HT1080 (cell line): ENCODE data around the gene CDH24. TPM values are rescaled to one million over a fixed set of nuclear protein-coding genes. Genes with fewer than 3 reads are reported as not detected.

Experiments used
- DNase-seq: peaks from one replicate; pipeline ENCODE4 v3.0.0-alpha.2; 2015; ENCODE audit warnings: low read depth
- polyA plus RNA-seq, 2 experiments: library from polyadenylated mRNA; depleted of rRNA; stranded (reverse); fragments of >200 nt; gene quantifications; 2 replicates each; pipeline ENCODE4 v1.2.3, GENCODE V29; 2015
- total RNA-seq: library from RNA; depleted of rRNA; stranded (reverse); fragments of >200 nt; shearing (Covaris generic); gene quantifications from 2 replicates; pipeline ENCODE4 v1.2.3, GENCODE V29; 2014; rRNA removed

CDH24 gene
- total RNA-seq: 15.3 and 18.2 TPM in 2 replicates
- polyA plus RNA-seq (2015; cell fraction: cytosol; rRNA removed): 14.5 and 15.4 TPM in 2 replicates
- 63.9 and 67.3 TPM in 2 replicates for polyA plus RNA-seq (2015; cell fraction: nucleus; rRNA removed)

DNA sequence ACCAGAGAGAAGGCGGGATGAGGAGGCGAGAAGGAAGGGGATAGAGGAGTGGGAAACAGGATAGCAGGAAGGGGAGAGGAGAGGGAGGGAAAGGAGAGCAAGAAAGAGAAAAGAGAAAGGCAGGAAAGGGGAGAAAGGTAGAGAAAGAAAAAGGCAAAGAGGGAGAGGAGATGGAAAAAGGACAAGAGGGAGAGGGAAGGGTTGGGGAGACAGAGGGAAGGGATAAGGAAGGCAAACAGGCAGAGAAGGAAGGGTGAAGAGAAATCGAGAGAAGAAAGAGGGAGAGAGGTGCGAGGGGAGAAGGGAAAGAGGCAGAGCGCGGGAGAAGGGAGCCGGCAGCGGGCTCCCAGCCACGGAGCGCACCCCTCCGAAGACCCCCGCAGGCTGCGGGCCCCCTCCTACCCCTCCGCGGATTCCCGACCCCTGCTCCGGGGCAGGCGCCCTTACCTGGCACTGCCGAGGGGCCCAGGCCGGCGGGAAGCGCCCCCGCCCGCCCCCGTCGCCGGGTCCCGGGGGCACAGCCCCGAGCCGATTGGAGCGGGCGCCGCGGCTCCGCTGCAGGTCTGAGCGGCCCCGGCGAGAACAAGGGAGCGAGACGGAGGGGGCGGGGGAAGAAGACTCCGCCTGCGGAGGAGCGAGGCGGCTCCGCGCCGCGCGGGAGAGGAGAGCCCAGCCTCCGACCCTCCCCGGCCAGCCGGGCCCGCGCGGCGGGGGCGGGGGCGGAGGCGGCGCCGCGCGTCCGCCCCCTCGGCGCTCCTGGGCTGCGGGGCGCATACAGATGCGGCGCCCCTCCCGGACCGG is at the start of gene CDH24:
CDH24 (minus strand) TSS at position 565 of the 801 bp plus-strand sequence. CDS start 1,787 bp downstream, outside the sequence.
- peak; percentile 59 for DNase-seq

DNA sequence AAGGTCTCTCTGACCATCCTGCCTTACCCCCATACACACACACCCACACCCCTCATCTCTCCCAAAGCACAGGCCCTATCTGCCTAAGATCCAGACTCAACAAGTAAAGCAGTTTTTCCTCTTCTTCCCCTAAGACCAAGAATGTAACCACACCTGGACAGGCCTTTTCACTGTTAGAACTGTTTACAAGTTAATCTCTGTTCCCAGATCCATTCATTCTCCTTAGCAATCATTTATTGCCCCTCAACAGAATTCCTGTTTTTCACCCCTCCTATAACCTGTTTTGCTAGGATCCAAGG is 49.4 kb upstream of the CDH24 start:
- DNase-seq: no peak

GRCh38 chr14:23105348-23105824 is 48.1 kb upstream of the CDH24 start:
- no peak for DNase-seq

- no peak for DNase-seq
Measured at GRCh38 chr14:23104591-23105347, 47.4 kb upstream of the CDH24 start, which contains the start of gene CIROP. Gene CIROP (minus strand): TSS chr14:23104989. CDS start chr14:23104920, 69 bp downstream.

DNA sequence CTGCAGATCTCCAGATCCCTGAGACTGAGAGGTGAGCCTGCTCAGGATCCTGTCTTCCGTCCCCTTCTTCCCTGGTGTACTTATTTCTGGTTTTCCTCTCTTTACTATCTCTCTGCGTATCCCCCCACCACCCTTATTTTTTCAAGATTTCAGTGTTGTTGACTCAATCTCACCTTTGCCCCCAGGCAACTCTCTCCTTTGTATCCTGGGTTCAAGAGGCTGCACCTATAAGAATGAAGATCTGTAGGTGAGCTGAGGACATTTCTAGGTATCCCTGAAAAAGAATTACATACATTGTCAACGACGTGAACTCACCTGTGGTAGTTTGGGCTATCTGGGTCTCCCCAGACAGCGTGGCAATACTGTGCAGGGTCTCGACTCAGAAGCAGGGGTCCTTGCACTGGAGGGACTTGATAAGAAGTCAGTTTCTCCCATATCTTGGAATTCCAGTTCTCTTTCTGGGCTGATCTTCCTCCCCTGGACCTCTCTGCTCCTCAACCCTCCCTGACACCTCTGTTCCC is 46.8 kb upstream of the CDH24 start:
- no peak for DNase-seq

DNA sequence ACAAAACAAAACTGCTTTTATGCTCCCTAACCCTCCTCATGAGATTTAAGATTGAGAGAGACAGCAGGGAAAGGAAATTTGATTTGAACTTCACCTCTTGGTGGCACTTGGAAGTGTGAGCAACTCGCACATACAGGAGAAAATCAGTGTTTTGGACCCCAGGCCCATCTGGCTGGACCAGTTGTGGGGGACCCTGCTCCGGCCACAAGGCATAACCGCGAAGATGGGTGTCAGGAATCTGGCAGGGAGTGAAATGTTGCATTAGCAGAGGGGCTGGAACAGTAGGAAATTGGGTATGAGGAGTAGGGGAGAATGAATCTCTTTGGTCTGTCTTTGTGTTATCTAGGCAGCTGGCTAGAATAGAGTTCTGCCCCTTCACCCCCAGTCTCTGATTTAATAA is 46.3 kb upstream of the CDH24 start:
- DNase-seq: no peak

GRCh38 chr14:23102801-23103200 is 45.5 kb upstream of the CDH24 start:
- DNase-seq: no peak

- DNase-seq: no peak
Measured at GRCh38 chr14:23101986-23102625, 44.8 kb upstream of the CDH24 start.

DNA sequence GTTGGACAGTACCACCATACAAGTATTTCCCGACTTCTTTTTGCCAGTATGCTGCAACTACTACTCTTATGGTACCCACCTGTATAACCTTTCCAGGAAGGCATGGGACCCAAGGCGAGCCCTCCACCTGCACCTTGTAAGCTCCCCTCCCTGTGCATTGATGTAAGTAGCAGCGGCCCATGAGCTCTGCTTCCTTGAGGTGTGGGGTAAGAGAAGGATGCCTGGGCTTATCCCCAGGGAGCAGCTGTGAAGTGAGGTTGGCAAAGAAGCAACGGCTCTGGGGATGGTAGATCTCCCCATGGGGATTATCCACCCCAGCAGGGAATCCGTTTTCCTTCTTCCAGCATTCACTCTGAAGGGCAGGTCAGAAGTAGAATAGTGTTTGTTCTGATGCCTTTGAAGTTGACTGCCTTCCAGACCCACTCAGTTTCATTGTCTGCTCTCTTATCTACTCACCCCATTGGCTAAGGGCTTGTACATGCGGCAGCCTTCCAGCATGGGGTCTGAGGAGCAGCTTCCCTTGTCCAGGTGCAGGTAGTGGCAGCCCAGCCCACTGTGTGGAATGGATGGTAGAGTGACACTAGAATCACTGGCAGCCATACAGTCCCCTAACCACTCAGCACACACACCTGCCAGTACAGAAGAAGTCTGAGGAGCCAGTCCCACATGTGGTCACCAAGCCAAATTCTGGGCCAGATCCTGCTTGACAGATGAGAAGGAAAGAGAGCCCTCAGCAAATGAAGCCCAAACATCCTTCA is 44.1 kb upstream of the CDH24 start:
- no peak for DNase-seq

GRCh38 chr14:23099212-23099861 is 42.0 kb upstream of the CDH24 start:
- no peak for DNase-seq

GRCh38 chr14:23097786-23098185 is 40.5 kb upstream of the CDH24 start:
- no peak for DNase-seq

- DNase-seq: peak; percentile 99
Measured at GRCh38 chr14:23095196-23096108, 38.1 kb upstream of the CDH24 start, which contains the start of gene C14orf119. Gene C14orf119 (plus strand): TSS chr14:23095505. CDS start chr14:23097659, 2,154 bp downstream.

DNA sequence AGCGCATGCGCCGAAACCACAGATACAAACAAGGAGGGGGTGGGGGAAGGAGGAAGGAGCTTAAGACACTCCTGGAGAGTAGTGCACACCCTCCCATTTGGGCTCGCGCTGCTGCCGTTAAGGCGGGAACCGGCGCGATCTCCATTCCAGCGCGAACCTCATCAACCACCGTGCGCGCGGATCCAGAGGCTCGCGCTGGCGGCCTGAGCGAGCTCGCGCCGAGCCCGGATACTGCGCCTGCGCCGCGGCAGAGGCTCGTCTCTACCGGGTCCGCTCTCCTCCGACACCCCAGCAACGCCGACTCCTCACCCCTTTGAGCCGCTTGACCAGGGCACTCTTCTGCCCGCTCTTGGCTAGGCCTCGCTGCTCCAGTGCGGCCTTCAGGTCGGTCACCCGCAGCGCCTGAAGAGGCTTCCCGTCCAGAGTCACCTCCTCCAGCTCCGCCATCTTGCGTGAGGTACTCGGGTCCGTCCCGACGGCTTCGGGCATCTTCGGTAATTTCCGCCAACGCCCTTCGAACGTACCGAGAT is 37.4 kb upstream of the CDH24 start, which contains the start of gene ACIN1:
ACIN1 (minus strand) TSS at position 471 of the 530 bp plus-strand sequence; CDS start at position 447, 24 bp downstream.
- peak; percentile 80 for DNase-seq

DNA sequence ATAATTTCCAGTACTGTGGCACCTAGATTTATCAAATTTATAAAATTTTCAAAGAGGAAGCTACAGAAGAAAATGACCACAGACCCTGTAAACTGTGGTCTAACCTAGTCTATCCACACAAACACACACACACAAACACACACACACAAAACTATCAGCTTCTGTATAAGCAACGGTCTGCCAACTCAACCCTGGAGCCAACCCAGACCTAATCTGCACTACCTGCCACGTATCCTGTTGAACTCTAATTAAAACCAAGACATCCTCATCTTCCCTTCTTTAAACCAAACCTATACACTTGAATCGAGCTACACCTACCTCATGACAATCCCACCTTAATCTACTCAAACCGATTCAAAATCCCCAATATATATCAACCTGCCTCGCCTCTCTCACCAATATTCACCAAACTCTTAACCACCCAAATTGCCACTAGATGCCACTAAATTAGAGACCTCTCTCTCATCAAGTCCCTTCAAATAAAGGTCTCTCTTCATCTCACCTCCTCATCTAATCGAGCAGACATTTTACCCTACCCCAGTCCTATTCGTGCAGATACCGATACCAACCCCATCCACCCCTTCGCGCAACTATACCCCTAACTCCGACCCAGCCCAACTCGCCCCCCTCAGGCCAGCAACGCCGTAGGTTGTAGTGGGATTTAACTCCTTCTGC is 36.8 kb upstream of the CDH24 start:
- no peak for DNase-seq

- DNase-seq: no peak
Measured at GRCh38 chr14:23093526-23093925, 36.2 kb upstream of the CDH24 start.

DNA sequence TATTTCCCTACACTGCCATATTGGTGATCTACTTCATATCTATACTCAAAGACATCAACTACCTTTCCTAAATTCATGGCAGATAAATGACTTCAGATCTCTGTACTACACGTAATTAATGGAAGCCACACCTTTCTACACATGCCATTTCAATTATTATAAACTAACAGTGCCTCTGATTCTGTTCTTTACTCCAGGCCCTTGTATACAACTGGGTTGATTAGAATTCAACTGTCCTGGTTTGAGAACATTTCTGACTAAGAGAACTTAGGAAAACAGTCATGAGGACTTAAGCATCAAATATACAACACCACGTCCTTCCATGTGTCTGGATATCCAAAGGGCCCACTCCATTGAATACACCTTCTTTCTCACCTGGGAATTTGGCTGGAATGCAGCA is 35.8 kb upstream of the CDH24 start:
- DNase-seq: no peak

GRCh38 chr14:23091294-23092225 is 34.2 kb upstream of the CDH24 start:
- DNase-seq: no peak
